ENCODE measurements around the gene ECHDC1.
"Not testable (repeated sequence)": the region's sequence is repeated elsewhere in the genome, so short reads cannot be mapped to it uniquely, and the experiment has no call there.

Gene ECHDC1, protein sequence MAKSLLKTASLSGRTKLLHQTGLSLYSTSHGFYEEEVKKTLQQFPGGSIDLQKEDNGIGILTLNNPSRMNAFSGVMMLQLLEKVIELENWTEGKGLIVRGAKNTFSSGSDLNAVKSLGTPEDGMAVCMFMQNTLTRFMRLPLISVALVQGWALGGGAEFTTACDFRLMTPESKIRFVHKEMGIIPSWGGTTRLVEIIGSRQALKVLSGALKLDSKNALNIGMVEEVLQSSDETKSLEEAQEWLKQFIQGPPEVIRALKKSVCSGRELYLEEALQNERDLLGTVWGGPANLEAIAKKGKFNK

DNA sequence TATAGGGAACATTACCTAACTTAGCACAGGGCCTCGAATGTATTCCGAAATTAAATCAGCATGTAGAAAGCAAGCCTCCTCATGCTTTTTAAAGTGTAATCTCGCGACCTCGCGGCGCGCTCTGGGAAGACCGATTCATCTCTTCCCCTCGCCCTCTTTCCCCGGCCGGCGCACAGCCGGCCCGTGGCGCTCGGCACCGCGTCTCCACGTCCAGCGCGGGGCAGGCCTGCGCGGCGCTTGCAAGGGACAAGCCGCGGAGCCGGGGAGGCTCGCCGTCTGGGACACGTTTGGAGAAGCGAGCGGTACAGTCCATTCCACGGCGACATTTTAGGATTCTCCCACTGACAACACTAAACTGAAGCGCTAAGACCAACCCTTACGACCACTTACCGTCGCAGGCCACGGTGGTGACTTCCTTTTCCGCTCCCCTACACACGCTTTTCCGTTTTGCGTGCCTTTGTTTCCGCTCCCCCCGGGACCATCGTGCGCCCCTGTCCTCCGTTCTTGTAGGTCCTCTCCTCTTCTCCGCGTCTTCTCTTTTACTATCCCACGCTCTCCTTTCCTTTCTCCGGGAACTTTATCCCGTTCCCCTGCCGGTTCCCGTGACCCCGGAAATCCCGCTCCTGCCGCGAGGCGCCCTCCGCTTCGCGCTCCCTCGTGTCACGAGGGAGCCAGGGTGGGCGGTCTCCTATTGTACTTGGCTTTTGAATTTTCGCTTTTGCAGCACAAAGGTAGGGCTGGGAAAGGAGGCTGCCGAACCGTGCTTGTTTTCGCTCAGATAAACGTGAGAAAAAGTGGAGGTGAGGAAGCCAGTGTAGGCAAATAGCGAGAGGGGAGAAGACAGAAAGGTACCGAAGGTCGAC lies at the start of gene ECHDC1:
Gene ECHDC1 (minus strand): TSS at position 664 of the 863 bp plus-strand sequence. CDS start 12,581 bp downstream, outside the sequence.
- DNase-seq = peak; percentile 86

DNA sequence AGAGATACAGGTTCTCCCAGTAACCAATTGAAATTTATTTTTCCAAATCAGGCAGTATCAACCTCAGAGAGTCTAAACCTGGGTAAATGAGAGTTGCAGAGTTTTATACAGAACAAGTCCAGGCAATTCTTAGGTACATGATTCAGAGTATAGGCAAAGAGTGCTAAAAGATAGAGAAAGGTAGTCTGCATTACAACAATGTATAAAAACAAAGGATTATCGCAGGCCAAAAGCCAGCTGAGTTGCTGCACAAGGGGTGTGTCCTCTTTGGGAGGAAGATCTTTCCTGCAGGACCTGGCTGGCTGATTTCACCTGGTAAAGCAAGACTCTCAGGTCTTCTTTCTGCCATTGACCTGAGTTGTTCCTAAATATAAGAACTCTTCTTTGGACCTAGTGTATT lies 48.9 kb upstream of the ECHDC1 start:
- no peak for DNase-seq

DNA sequence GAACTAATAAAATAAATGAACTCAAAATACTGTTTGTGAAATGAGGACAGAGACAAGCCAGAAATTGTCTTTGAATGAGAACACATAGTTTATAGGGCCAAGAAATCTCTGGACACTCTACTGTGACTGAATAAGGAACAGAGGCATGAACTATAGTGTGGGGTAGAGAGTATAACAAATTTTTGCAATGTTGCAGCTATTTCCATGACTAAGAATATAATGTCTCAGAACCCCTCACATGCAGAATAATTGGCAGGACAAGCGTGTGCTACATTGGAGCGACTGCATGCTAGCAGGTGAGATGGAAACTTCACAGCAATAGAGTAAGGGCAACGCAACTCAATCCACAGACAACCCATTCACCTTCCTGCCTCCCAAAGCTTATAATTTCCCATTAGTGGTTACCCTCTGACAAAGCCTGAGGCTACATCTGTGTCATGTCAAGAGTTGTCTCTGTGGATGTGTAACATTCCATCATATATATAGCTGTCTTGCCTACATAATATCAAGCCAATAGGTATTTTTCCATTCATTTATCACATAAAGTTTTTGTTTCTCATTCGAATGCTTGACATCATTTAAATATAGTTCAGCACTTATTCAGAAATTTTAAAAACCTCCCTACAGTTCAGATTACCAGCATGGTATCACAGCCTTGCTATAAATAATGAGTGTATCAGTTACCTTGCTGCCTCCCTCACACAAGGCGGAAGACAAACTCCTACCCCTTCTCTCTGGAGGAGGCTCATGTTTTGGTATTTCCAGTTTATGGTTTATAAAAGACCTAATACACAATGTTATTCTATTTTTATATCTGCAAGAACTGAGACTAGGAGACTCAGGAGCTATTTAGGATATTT lies 47.9 kb upstream of the ECHDC1 start:
- DNase-seq = no peak

DNA sequence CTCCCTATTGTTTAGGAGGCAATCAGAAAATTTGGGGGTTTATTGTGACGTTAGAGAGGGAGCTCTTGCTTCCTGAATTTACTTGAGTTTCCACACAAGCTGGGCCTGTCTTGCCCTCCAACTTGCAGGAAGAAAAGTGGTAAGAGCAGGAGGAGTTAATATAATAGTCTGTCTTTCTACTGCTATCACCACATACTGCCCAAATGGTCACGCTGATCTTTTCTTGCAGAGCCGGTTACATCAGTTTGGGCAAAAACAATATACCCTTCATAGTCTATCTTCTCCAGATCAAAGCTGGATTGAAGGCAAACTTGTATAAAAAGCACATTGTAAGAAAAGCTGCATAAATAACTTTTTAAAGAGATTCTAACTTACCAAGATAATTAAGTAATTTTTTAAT lies 46.3 kb upstream of the ECHDC1 start:
- DNase-seq = no peak

DNA sequence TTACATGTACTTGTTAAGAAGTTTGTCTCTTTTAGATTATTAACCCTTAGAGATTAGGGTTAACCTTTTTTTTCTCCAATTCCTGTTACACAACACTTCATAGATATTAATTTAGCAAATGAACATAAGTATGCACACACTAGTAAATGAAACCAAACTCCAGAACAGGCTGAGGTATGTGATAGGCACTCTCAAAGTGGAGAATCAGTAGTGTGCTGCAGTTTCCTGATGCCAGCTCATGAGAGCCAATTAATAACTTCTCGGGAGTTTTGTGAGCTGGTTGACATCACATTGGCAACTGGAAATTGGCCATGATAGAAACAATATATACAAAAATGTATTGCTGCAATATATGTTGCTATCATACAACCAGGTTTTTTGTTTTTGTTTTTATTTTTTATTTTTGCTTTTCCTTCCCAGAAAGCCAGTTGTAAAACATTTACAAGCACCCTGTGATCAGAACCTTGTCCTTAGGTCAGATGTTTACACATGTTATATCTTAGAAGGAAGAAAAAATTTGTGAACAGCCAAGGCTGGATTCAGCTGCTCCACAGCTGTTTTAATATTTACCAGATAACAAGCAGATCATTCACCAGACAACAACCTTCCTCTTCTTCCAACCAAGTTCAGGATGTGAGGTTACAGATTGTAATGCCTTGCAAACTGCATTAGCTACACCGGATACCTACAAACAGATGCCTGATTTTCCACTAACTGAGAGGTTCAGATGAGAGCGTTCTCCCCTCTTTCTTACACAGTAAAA lies 42.4 kb upstream of the ECHDC1 start:
- no peak for DNase-seq

DNA sequence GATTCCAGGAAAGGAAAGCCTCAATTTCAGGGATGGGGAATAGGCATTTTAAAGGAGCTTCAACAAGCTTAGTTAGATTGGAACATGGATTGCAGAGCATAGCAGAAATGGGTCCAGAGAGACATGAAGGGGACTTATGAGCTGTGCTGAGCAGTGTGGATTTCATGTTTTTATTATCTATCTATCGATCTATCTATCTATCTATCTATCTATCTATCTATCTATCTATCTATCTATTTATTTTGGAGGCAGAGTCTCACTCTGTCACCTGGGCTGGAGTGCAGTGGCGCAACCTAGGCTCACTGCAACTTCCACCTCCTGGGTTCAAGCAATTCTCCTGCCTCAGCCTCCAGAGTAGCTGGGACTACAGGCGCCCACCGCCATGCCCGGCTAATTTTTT lies 41.4 kb upstream of the ECHDC1 start:
- not testable (repeated sequence) for DNase-seq

DNA sequence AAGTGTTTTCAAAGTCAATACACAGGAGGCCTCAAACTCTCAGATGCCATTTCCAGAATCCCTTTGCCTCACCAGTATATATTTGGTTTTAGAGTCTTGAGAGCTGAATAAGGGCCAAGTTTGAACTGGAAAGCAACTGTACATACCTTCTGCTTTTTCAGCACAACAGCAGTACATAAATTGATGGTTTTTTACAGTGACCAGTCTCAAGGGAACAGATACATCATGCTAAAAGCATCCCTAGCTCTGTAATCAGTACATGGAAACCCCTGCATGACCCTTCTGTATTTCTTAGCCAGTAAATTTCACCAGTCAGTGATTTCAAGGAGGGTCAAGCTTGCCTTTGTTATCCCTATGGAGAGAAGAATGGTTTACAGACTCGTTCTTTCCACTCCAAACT lies 40.6 kb upstream of the ECHDC1 start:
- DNase-seq = no peak

DNA sequence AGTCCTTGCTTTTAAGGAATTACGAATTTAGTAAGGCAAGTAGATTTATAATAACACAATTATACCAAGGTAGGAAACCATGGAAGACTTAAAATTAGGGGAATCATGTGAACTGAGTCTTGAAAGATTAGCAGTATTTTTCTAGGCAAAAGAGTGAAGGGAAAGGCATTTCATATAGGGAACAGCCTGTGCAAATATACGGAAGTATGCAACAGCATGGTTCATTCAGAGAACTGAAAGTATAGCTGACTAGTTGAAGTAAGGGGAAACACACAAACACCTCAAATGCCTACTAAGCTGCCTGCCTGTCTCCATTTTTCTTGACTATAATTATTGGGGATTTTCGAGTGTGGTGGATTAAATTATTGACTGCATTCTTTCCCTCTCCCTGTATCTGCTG lies 39.0 kb upstream of the ECHDC1 start:
- no peak for DNase-seq

DNA sequence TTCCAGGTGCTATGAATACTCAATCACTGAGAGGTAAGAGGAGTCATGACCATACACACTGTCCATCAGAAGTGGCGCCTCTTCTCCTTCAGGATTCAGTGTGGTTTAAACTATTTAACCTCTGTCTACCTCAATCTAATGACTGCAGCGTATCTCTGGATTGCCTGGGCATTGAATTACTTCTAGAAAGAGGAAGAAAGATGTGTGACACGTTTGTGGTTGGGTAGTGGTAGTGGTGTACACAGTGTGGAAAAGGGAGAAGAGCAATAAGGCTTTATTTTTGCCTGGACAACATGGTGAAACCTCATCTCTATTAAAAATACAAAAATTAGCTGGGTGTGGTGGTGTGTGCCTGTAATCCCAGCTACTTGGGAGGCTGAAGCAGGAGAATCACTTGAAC lies 38.0 kb upstream of the ECHDC1 start:
- DNase-seq = no peak

DNA sequence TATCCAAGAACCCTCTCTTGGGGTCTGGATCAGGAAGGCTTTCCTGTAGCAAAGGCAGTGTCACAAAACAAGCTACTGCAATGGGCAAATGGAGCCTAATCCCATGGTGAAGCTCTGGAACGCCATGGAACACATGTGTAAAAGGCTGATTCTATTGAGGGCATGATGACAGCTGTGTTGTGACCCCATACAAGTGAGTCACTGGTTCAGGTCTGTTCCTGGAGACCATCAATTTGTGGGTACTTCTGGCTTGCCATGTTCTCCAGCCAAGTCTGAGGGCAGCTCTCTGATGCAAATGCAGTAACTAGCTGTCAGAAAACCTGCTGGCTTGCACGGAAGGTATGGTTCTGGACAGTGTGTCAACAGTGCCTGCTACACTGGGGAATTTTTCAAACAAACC lies 33.3 kb upstream of the ECHDC1 start:
- no peak for DNase-seq

DNA sequence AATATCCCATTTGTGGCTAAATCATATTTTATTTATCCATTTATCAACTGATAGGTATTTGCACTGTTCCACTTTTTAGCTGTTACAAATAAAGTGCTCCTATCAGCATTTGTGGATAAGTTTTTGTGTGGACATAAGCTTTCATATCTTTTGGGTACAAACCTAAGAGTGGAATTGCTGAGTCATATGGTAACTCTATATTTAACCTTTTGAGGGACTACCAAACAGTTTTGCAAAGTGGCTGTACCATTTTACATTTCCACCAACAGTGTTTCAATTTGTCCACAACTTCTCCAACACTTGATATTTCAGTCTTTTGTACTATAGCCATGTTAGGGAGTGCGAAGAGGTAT lies 23.6 kb upstream of the ECHDC1 start:
- no peak for DNase-seq

DNA sequence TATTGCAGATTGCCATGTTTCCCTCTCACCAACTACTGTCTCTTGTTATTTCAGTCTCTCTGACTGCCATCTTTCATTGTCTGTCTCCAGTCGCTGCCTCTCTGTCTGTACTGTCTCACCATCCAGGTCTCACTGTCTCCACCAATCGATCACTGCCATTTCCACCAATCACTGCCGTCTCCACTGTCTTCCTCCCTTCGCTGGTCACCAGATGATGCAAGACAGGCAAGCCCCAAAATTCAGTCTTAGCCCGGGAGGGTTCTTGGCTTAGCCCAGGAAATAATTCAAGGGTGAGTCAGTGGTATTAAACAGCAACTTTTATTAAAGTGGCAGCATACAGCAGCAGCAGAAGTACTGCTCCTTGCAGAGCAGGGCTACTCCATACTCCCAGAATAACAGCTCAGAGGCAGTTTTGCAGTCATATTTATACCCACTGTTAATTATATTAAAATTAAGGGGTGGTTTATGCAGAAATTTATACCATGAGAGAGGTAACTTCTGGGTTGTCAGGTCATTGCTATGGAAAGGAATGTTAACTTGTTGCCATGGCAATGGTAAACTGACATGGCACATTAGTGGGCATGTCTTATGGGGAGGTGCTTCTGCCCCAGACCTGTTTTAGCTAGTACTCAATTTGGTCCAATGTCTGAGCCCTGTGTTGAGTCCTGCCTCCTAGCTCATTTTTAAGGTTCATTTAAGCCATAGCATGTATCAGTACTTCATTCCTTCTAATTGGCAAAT lies 23.0 kb upstream of the ECHDC1 start:
- no peak for DNase-seq

DNA sequence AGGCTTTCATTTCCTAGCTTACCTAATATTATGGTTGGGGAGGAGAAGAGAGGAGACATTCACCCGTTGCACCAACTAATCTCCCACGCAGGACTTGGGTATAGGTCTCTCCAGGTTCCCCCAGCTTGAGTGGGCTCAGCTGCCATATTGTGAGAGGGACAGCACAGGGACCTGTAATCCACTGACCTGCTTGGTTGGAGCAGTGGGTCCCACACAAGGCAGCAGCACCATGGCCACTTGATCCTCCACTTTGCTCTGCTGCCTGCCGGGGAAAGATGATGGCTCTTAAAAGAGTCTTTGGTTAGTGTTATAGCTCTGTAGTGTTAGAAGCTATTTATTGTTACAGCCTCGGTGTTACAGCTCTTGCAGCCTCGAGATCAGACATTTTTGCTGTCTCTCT lies 22.5 kb upstream of the ECHDC1 start:
- DNase-seq = no peak

DNA sequence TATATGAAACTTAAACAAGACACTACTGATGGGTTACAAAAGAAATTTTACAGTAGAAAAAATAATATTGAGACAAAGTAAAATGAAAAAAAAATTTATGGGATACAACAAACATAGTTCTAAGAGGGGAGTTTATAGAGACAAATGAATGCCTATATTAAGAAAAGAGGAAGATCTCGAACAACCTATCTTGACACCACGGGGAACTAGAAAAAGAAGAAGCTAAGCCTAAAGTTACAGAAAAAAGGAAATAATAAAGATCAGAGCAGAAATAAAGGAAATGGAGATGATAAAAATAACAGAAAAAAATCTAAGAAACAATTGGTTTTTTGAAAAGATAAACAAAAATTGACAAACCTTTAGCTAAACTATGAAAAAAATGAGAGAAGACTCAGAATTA lies 9.1 kb upstream of the ECHDC1 start:
- DNase-seq = no peak

DNA sequence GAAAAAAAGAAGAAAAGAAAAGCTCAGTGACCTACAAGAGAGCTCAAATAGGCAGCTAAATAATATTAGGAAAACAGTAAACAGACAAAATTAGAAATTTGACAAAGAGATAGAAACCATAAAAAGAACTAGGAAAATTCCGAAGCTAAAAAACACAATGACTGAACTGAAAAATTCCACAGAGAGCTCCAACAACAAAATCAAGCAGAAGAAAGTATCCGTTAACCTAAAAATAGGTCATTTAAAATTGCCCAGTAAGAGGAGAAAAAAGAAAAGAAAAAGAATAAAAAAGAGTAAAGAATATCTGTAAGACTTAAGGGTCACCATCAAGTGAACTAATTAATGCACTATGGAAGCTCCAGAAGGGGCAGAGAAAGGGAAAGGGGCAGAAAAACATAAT lies 6.6 kb upstream of the ECHDC1 start:
- no peak for DNase-seq

DNA sequence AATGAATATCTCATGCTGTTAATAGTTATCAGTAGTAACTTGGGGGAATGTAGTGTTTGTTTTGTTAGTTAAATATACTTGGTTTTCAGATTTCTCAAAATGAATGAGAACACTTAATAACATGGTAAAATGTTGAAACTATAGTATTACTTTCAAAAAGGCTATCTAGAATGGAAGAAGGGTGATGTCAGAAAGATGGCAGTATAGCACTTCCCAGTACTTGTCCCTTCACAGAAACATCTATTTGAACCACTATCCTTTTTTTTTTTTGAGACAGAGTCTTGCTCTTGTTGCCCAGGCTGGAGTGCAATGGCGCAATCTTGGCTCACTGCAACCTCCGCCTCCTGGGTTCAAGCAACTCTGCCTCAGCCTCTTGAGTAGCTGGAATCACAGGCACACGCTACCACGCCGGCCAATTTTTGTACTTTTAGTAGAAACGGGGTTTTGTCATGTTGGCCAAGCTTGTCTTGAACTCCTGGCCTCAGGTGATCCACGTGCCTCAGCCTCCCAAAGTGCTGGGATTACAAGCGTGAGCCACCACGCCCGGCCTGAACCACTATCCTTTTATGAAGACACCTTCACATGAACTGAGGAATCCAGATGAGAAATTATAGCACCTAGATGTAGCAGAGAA lies 4.7 kb upstream of the ECHDC1 start:
- DNase-seq = no peak

DNA sequence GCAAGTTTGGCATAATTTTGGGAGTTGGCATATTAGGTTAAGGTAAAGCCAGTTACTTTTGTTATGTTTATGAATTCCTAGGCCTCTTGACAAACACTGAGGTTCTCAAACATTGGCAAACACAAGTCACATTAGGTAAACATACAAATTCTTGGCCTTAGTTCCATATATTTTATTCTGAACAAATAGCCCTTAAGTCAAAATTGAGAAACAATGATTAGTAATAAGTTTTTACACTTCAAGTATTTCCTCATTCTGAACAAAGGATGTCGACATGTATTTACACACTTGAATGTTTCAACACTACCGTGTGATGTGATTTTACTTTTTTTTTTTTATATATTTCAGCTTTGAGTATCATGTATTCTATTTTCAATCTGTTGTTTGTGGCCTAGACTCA lies 3.8 kb upstream of the ECHDC1 start:
- no peak for DNase-seq

DNA sequence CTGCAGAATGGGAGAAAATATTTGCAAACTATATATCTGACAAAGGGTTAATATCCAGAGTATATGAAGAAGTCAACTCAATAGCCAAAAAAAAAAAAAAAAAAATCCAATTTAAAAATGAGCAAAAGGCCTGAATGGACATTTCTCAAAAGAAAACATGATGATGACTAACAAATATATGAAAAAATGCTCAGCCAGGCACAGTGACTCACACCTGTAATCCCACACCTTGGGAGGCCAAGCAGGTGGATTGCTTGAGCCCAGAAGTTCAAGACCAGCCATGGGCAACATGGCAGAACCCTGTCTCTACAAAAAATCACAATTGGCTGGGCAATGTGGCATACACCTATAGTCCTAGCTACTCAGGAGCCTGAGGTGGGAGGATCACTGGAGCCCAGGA lies 2.1 kb upstream of the ECHDC1 start:
- no peak for DNase-seq

DNA sequence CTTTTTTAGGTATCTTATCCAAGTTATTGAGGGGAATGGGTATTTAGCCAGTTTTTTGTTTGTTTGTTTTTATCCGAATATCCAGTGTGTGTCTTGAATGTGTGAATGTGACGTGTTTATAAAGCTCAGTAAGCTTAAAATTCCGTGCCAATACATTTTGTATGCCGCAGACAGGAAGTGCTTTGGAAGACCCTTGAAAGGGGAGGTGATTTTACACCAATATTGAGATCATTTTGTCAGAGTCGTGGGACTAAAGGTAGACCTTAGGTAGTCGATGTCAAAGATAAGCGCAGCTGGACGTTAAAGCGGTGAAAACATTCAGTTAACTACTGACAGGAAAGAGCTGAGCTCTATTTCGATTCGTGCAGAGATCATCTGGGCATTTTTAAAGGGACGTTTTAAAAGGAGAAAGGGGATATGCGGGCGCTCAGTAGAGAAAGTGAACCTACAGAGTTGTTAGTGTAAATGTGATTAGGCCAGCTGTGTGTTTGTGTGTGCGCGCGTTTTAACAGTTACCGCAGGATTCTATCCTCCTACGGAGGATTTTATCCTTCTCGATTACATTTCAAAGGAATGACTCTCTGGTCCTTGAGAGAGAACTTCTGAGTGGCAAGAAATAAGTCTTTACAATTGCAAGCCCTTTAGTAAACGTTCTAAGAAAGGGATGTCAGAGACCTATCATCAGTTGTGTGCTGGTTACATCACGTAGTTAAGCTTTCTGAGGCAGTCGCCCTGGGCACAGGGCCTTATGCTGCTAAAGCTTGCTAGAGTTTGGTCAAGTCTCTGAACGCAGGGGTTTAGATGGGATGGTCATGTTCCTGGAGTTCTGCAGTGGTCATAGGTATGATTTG lies 625 bp upstream of the ECHDC1 start:
- peak; percentile 59 for DNase-seq

DNA sequence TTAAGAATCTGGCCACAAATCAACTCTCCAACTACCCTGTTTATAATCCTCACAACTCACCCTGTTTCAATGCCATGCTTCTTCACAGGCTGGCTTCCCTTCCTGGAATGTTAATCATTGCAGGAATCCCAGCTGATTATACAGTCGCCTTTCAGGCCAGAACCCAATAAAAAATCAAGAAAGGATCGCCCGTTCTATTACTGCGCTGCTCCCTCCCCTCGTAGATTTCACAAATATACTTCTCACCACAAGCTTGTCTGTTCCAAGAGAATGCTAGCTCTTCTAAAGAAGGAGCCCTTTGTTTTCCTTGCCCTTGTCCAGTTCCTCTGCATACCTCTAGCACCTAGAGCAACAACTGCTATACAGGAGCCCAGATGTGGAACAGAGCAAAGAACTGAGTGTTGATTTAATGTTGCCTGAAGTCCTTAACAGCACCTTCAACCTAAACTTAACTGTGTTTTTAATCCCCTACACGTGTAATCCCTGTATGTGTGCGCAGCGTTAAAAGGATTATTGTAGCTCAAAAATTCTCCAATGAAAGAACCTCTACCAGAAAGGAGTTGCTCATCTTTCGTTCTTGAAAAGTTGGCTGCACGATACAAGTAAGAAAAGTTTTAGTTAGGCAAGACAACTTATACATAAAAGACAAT lies 988 bp downstream of the ECHDC1 start:
- peak; percentile 91 for DNase-seq
